Neural cell (in vitro differentiated cells): ENCODE results near the gene MOB3B. TPM values are rescaled to one million over a fixed set of nuclear protein-coding genes. Genes with fewer than 3 reads are reported as not detected.

Source experiments
- H2AFZ ChIP-seq: fragments of 200-600, 300-800 bp; sonication (generic), shearing (Covaris generic); 2 replicates; pipeline ENCODE4 v1.6.0; 2014; ENCODE audit warnings: low read depth, mild to moderate bottlenecking, antibody characterized with exemption, low read length, moderate library complexity
- H3F3A ChIP-seq: fragments of 200-600 bp; shearing (Covaris generic); 2 replicates; pipeline ENCODE4 v1.6.1; 2016; ENCODE audit warnings: mild to moderate bottlenecking, moderate library complexity, mixed read lengths, antibody characterized with exemption, low read length; ENCODE audit not compliant: insufficient read depth, poor library complexity, severe bottlenecking
- H3K27ac ChIP-seq: fragments of 200-600, 300-800 bp; sonication (generic), shearing (Covaris generic); 2 replicates; pipeline ENCODE4 v1.5.1; 2014; ENCODE audit warnings: mild to moderate bottlenecking, low read length, moderate library complexity
- H3K27me3 ChIP-seq: fragments of 300-800, 200-600 bp; sonication (generic), shearing (Covaris generic); 2 replicates; pipeline ENCODE4 v1.6.0; 2014; ENCODE audit warnings: mild to moderate bottlenecking, low read depth, low read length, moderate library complexity; ENCODE audit not compliant: insufficient read depth
- H3K36me3 ChIP-seq: fragments of 300-800, 200-600 bp; sonication (generic), shearing (Covaris generic); 2 replicates; pipeline ENCODE4 v1.5.1; 2014; ENCODE audit warnings: mild to moderate bottlenecking, antibody characterized with exemption, low read length, moderate library complexity; ENCODE audit not compliant: insufficient read depth
- H3K4me2 ChIP-seq: fragments of 300-800, 200-600 bp; sonication (generic), shearing (Covaris generic); 2 replicates; pipeline ENCODE4 v1.6.0; 2014; ENCODE audit warnings: mild to moderate bottlenecking, low read length
- H3K4me3 ChIP-seq: fragments of 300-800, 200-600 bp; sonication (generic), shearing (Covaris generic); 2 replicates; pipeline ENCODE4 v1.5.1; 2014; ENCODE audit warnings: mild to moderate bottlenecking, low read length, moderate library complexity
- H3K79me2 ChIP-seq: fragments of 200-600 bp; shearing (Covaris generic); replicated peaks from 2 replicates; pipeline ENCODE4 v1.6.0; 2014; ENCODE audit warnings: mild to moderate bottlenecking, low read length, moderate library complexity; ENCODE audit not compliant: insufficient read depth
- H3K9ac ChIP-seq: fragments of 300-800, 200-600 bp; sonication (generic), shearing (Covaris generic); 2 replicates; pipeline ENCODE4 v1.6.1; 2016; ENCODE audit warnings: mild to moderate bottlenecking, low read length, mixed read lengths
- H3K9me2 ChIP-seq: fragments of 200-600 bp; shearing (Covaris generic); 2 replicates; pipeline ENCODE4 v1.6.1; 2016; ENCODE audit warnings: mild to moderate bottlenecking, low read length, mixed read lengths; ENCODE audit not compliant: insufficient read depth
- H3K9me3 ChIP-seq: fragments of 200-600, 300-800 bp; sonication (generic), shearing (Covaris generic); 2 replicates; pipeline ENCODE4 v1.6.1; 2016; ENCODE audit warnings: mild to moderate bottlenecking, mixed run types, low read length, moderate library complexity, mixed read lengths
- H4K20me1 ChIP-seq: fragments of 200-600 bp; shearing (Covaris generic); 2 replicates; pipeline ENCODE4 v1.6.1; 2016; ENCODE audit warnings: mild to moderate bottlenecking, mixed run types; ENCODE audit not compliant: insufficient read depth
- CTCF ChIP-seq: fragments of 450-650 bp; IDR thresholded peaks from 2 replicates; pipeline ENCODE4 v1.5.1; 2014; ENCODE audit warnings: antibody characterized with exemption, mild to moderate bottlenecking, moderate library complexity; ENCODE audit not compliant: poor library complexity, severe bottlenecking
- EP300 ChIP-seq: fragments of 450-650 bp; conservative IDR thresholded peaks from 2 replicates; pipeline ENCODE4 v1.6.1; 2014; ENCODE audit warnings: antibody characterized with exemption, mild to moderate bottlenecking, moderate library complexity; ENCODE audit not compliant: poor library complexity, severe bottlenecking
- EZH2 ChIP-seq: fragments of 200-600, 300-800 bp; shearing (Covaris generic), sonication (generic); IDR thresholded peaks from 2 replicates; pipeline ENCODE4 v1.6.1; 2014; ENCODE audit warnings: antibody characterized with exemption, low read length, borderline replicate concordance, mild to moderate bottlenecking; ENCODE audit not compliant: insufficient read depth, poor library complexity, severe bottlenecking
- MXI1 ChIP-seq: fragments of 450-650 bp; conservative IDR thresholded peaks from 2 replicates; pipeline ENCODE4 v1.6.1; 2014; ENCODE audit warnings: antibody characterized with exemption, mild to moderate bottlenecking; ENCODE audit not compliant: poor library complexity, severe bottlenecking
- POLR2AphosphoS5 ChIP-seq: IDR thresholded peaks from 2 replicates; pipeline ENCODE4 v1.6.1; 2012
- RAD21 ChIP-seq: fragments of 450-650 bp; conservative IDR thresholded peaks from 2 replicates; pipeline ENCODE4 v1.6.1; 2014; ENCODE audit warnings: antibody characterized with exemption, mild to moderate bottlenecking, moderate library complexity
- REST ChIP-seq: IDR thresholded peaks from 2 replicates; pipeline ENCODE4 v1.6.1; 2012; ENCODE audit warnings: borderline replicate concordance
- SMC3 ChIP-seq: fragments of 450-650 bp; conservative IDR thresholded peaks from 2 replicates; pipeline ENCODE4 v1.6.1; 2014; ENCODE audit warnings: antibody characterized with exemption, mild to moderate bottlenecking, moderate library complexity; ENCODE audit not compliant: poor library complexity
- TAF1 ChIP-seq: IDR thresholded peaks from 2 replicates; pipeline ENCODE4 v1.6.1; 2012; ENCODE audit warnings: low read depth
- polyA plus RNA-seq: library from polyadenylated mRNA; depleted of rRNA; stranded (reverse); fragments of >200 nt; gene quantifications from 2 replicates; pipeline ENCODE4 v1.2.3, GENCODE V29; 2014

Gene MOB3B
- polyA plus RNA-seq, 1 donor from 2014 or later, result 1.8 TPM

GRCh38 chr9:27337236-27337635 is 192.4 kb downstream of the MOB3B start:
- no peak overlapping the region for H3K9ac ChIP-seq

GRCh38 chr9:27336829-27337228 is 192.8 kb downstream of the MOB3B start:
- H4K20me1 ChIP-seq, result no peaks in the 10 kb centered on the region
- H3K9me2 ChIP-seq, result no peaks in the 10 kb centered on the region
- H3K9ac ChIP-seq, result no peak overlapping the region
- no peaks in the 10 kb centered on the region for H3K27me3 ChIP-seq
- H2AFZ ChIP-seq, result no peak overlapping the region
- H3K4me2 ChIP-seq, result no peak overlapping the region
- H3K27ac ChIP-seq, result no peak overlapping the region
- no peaks in the 10 kb centered on the region for H3F3A ChIP-seq
- no peak overlapping the region for H3K4me3 ChIP-seq
- H3K36me3 ChIP-seq, result no peaks in the 10 kb centered on the region
- H3K79me2 ChIP-seq, result no peaks in the 10 kb centered on the region
- no peaks in the 10 kb centered on the region for H3K9me3 ChIP-seq
- TF ChIP-seq RAD21, result no peak
- no peak for TF ChIP-seq SMC3
- TF ChIP-seq EZH2, result no peak
- TF ChIP-seq CTCF, result no peak
- TF ChIP-seq TAF1, result no peak
- no peak for TF ChIP-seq MXI1
- TF ChIP-seq EP300, result no peak

More at GRCh38 chr9:27337236-27337635, 192.4 kb downstream of the MOB3B start:
- no peaks in the 10 kb centered on the region for H3K36me3 ChIP-seq
- H4K20me1 ChIP-seq, result no peaks in the 10 kb centered on the region
- H3K27ac ChIP-seq, result no peak overlapping the region
- no peak overlapping the region for H3K4me2 ChIP-seq
- H3K27me3 ChIP-seq, result no peaks in the 10 kb centered on the region
- H3K79me2 ChIP-seq, result no peaks in the 10 kb centered on the region
- no peaks in the 10 kb centered on the region for H3K9me2 ChIP-seq
- H3F3A ChIP-seq, result no peaks in the 10 kb centered on the region
- H3K4me3 ChIP-seq, result no peak overlapping the region
- no peak overlapping the region for H2AFZ ChIP-seq
- no peaks in the 10 kb centered on the region for H3K9me3 ChIP-seq
- TF ChIP-seq MXI1 (no peak), RAD21 (no peak), EZH2 (no peak), REST (no peak), CTCF (no peak), POLR2AphosphoS5 (no peak), SMC3 (no peak), TAF1 (no peak), EP300 (no peak)
